NCI-H2107 (cell line): ENCODE measurements around the gene ZEB1.
"Not testable (repeated sequence)": the region's sequence is repeated elsewhere in the genome, so short reads cannot be mapped to it uniquely, and the experiment has no call there.

Experiments used
- DNase-seq: peaks from one replicate; lab custom pipeline; 2025; lab: John Stamatoyannopoulos, UW

The ZEB1 gene

GRCh38 chr10:31366703-31367102 is 47.7 kb downstream of the ZEB1 start:
- no peak for DNase-seq

- DNase-seq = no peak
Observed at GRCh38 chr10:31368724-31369123, 49.7 kb downstream of the ZEB1 start.

- no peak for DNase-seq
Observed at GRCh38 chr10:31372439-31372838, 53.4 kb downstream of the ZEB1 start.

GRCh38 chr10:31374146-31374696 is 55.2 kb downstream of the ZEB1 start:
- DNase-seq = no peak

GRCh38 chr10:31381171-31381570 is 62.2 kb downstream of the ZEB1 start:
- DNase-seq = no peak

GRCh38 chr10:31381766-31382316 is 62.8 kb downstream of the ZEB1 start:
- DNase-seq = no peak

- no peak for DNase-seq
Observed at GRCh38 chr10:31383810-31384588, 65.0 kb downstream of the ZEB1 start.

- DNase-seq = no peak
Observed at GRCh38 chr10:31384589-31384949, 65.6 kb downstream of the ZEB1 start.

- no peak for DNase-seq
Observed at GRCh38 chr10:31390804-31391203, 71.8 kb downstream of the ZEB1 start.

GRCh38 chr10:31393844-31394243 is 74.8 kb downstream of the ZEB1 start:
- no peak for DNase-seq

GRCh38 chr10:31395695-31396094 is 76.7 kb downstream of the ZEB1 start:
- DNase-seq = no peak

GRCh38 chr10:31396376-31396775 is 77.4 kb downstream of the ZEB1 start:
- no peak for DNase-seq

GRCh38 chr10:31397852-31398251 is 78.8 kb downstream of the ZEB1 start:
- DNase-seq = no peak

- DNase-seq = no peak
Observed at GRCh38 chr10:31399171-31399570, 80.2 kb downstream of the ZEB1 start.

- DNase-seq = no peak
Observed at GRCh38 chr10:31399631-31400030, 80.6 kb downstream of the ZEB1 start.

- peak; percentile 9 for DNase-seq
Observed at GRCh38 chr10:31401287-31401686, 82.3 kb downstream of the ZEB1 start.

GRCh38 chr10:31404640-31405039 is 85.6 kb downstream of the ZEB1 start:
- DNase-seq = no peak

GRCh38 chr10:31405829-31406228 is 86.8 kb downstream of the ZEB1 start:
- DNase-seq = not testable (repeated sequence)

- not testable (repeated sequence) for DNase-seq
Observed at GRCh38 chr10:31412397-31412796, 93.4 kb downstream of the ZEB1 start.

- DNase-seq = no peak
Observed at GRCh38 chr10:31413325-31413724, 94.3 kb downstream of the ZEB1 start.

GRCh38 chr10:31418481-31418880 is 99.5 kb downstream of the ZEB1 start:
- no peak for DNase-seq

- no peak for DNase-seq
Observed at GRCh38 chr10:31419394-31420063, 100.5 kb downstream of the ZEB1 start.

- DNase-seq = no peak
Observed at GRCh38 chr10:31421322-31421721, 102.3 kb downstream of the ZEB1 start.
